ENCODE data around the gene THAP6. TPM values are rescaled to one million over a fixed set of nuclear protein-coding genes. Genes with fewer than 3 reads are reported as not detected.

Gene THAP6
- total and polyA plus RNA-seq, 2 donors (not counting 1 experiment from before 2014, with no cell fraction given) = 8.9 to 38.3 TPM

DNA sequence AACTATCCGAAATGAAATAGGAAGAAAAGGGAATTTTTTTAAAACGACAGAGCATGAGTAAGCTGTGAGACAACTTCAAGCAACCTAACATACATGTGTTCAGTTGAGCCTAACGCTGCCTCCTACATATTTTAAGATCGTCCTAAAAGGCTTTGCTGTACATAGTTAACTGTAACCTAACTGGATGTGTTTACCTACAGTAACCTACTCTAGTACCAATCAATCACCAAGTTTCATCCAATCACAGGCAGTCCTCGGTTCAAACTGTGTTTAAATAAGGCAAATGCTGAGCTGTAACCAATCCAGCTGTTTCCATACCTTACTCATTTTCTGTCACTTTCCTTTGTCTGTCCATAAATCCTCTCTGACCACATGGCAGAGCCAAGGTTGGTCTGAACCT lies 17.1 kb upstream of the THAP6 start:
- no peaks in the 10 kb centered on the region for H3K4me1 Mint-ChIP-seq
- H3K27ac ChIP-seq (ENCODE audit: low read length in 2 of 2) = no peak overlapping the region
- intact Hi-C loops (cut with micrococcal nuclease) = no loop called here
- ATAC-seq (ENCODE audit: low read depth) = no peak
- no peaks in the 10 kb centered on the region for H3K9me3 Mint-ChIP-seq (ENCODE audit: insufficient read depth)
- 67% methylated on average over 1 of the region's 5 CpGs for WGBS (ENCODE audit: insufficient coverage)
- H2AFZ ChIP-seq (ENCODE audit: insufficient read depth, low read depth, low read length, poor library complexity, severe bottlenecking) = no peak overlapping the region
- no peak for DNase-seq
- POLR2A ChIA-PET = no interaction called here
- peaks cover 41% of the 10 kb centered on the region for H3K79me2 ChIP-seq (ENCODE audit: control insufficient read depth, insufficient read depth, low read length)
- peaks cover 10% of the 10 kb centered on the region for H4K20me1 ChIP-seq (ENCODE audit: control insufficient read depth, insufficient read depth, low read length, poor library complexity, severe bottlenecking)
- no peak overlapping the region for H3K27ac Mint-ChIP-seq
- H3K27me3 ChIP-seq (replicated peaks in 1 of 4; ENCODE audit: control extremely low read depth in 1 of 4, control insufficient read depth in 3 of 4, insufficient read depth in 4 of 4, low read length in 3 of 4) = no peaks in the 10 kb centered on the region
- H3K4me3 Mint-ChIP-seq = no peak overlapping the region
- H3K27me3 Mint-ChIP-seq = no peaks in the 10 kb centered on the region
- no peak overlapping the region for H3K9ac ChIP-seq (ENCODE audit: low read length)
- TF ChIP-seq EZH2 (IDR thresholded peaks at IDR 0.05; ENCODE audit: borderline replicate concordance, insufficient read depth, low read depth, low read length, poor library complexity, severe bottlenecking) = no peak
- no peak for TF ChIP-seq CTCF (IDR thresholded peaks at IDR 0.05)
- H3K36me3 ChIP-seq (replicated peaks in 1 of 2; ENCODE audit: control extremely low read depth in 1 of 2, control insufficient read depth in 1 of 2, extremely low read depth in 1 of 2, insufficient read depth in 2 of 2, low read length in 1 of 2) = peaks cover 25 to 45% of the 10 kb centered on the region in 2 experiments
- peaks cover 0 to 4% (median 0%) of the 10 kb centered on the region in 3 donors for H3K9me3 ChIP-seq (ENCODE audit: control extremely low read depth in 1 of 3, control insufficient read depth in 2 of 3, insufficient read depth in 1 of 3, low read length in 2 of 3)
- H3K4me1 ChIP-seq (ENCODE audit: control insufficient read depth in 2 of 2, insufficient read depth in 2 of 2, low read length in 2 of 2) = no peaks in the 10 kb centered on the region
- no peak overlapping the region for H3K4me2 ChIP-seq (replicated peaks; ENCODE audit: low read depth, low read length, poor library complexity, severe bottlenecking)
- CTCF ChIA-PET = interaction anchor here (0.5 to 1.9 kb wide), 4 partner anchors 14 to 622 kb away, joined by 3 to 4 read pairs (median 4); partner anchors contain the start of genes RCHY1 and THAP6
- H3K4me3 ChIP-seq (ENCODE audit: control extremely low read depth in 1 of 5, extremely low read depth in 1 of 5, insufficient read depth in 1 of 5, low read depth in 2 of 5, low read length in 4 of 5) = no peak overlapping the region

DNA sequence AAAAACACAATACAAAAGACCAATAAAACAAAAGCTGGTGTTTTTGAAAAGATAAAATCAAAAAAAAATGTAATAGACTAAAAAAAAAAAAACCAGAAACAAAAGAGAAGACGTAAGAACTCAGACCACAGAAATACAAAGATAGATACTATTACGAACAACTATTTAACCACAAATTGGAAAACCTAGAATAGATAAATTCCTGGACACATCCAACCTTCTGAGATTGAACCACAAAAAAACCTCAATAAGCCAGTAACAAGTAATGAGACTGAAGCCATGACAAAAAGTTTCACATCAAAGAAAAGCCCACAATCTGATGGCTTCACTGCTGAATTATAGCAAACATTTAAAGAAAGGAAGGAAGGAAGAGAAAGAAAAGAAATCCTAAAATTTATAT lies 16.2 kb upstream of the THAP6 start:
- Mint-ChIP-seq H3K27ac (no peak overlapping the region), H3K4me1 (no peaks in the 10 kb centered on the region), H3K9me3 (ENCODE audit: insufficient read depth) (no peaks in the 10 kb centered on the region), H3K4me3 (no peak overlapping the region), H3K27me3 (no peaks in the 10 kb centered on the region)
- POLR2A ChIA-PET = no interaction called here
- Histone ChIP-seq H3K4me2 (replicated peaks; ENCODE audit: low read depth, low read length, poor library complexity, severe bottlenecking) (no peak overlapping the region), H3K27ac (ENCODE audit: low read length in 2 of 2) (no peak overlapping the region), H3K4me3 (ENCODE audit: control extremely low read depth in 1 of 5, extremely low read depth in 1 of 5, insufficient read depth in 1 of 5, low read depth in 2 of 5, low read length in 4 of 5) (no peak overlapping the region), H3K36me3 (replicated peaks in 1 of 2; ENCODE audit: control extremely low read depth in 1 of 2, control insufficient read depth in 1 of 2, extremely low read depth in 1 of 2, insufficient read depth in 2 of 2, low read length in 1 of 2) (peaks cover 28 to 42% of the 10 kb centered on the region in 2 experiments), H3K9ac (ENCODE audit: low read length) (no peak overlapping the region), H3K27me3 (replicated peaks in 1 of 4; ENCODE audit: control extremely low read depth in 1 of 4, control insufficient read depth in 3 of 4, insufficient read depth in 4 of 4, low read length in 3 of 4) (no peaks in the 10 kb centered on the region), H3K9me3 (ENCODE audit: control extremely low read depth in 1 of 3, control insufficient read depth in 2 of 3, insufficient read depth in 1 of 3, low read length in 2 of 3) (peaks cover 0 to 4% (median 0%) of the 10 kb centered on the region in 3 donors), H3K79me2 (ENCODE audit: control insufficient read depth, insufficient read depth, low read length) (peaks cover 41% of the 10 kb centered on the region), H2AFZ (ENCODE audit: insufficient read depth, low read depth, low read length, poor library complexity, severe bottlenecking) (no peak overlapping the region), H3K4me1 (ENCODE audit: control insufficient read depth in 2 of 2, insufficient read depth in 2 of 2, low read length in 2 of 2) (no peaks in the 10 kb centered on the region), H4K20me1 (ENCODE audit: control insufficient read depth, insufficient read depth, low read length, poor library complexity, severe bottlenecking) (peaks cover 14% of the 10 kb centered on the region)
- ATAC-seq (ENCODE audit: low read depth) = no peak
- intact Hi-C loops (cut with micrococcal nuclease) = no loop called here
- no peak for TF ChIP-seq EZH2 (IDR thresholded peaks at IDR 0.05; ENCODE audit: borderline replicate concordance, insufficient read depth, low read depth, low read length, poor library complexity, severe bottlenecking)
- no peak for TF ChIP-seq CTCF (IDR thresholded peaks at IDR 0.05)
- WGBS (ENCODE audit: insufficient coverage) = no CpG with 5 or more reads among the region's 2 CpGs
- CTCF ChIA-PET = interaction anchor here (0.6 to 0.7 kb wide), 2 partner anchors 16 to 230 kb away, joined by 3 to 4 read pairs; partner anchors contain the start of genes RCHY1 and THAP6
- DNase-seq = no peak
